GM18873 (cell line): ENCODE data around the gene CEACAM7.
"Not testable (repeated sequence)": the region's sequence is repeated elsewhere in the genome, so short reads cannot be mapped to it uniquely, and the experiment has no call there.

Source experiments
- ATAC-seq: cut with Tn5 transposase; IDR thresholded peaks from one replicate; pipeline ENCODE4 v1.9.1; 2021; ENCODE audit warnings: mild to moderate bottlenecking, moderate library complexity, moderate number of reproducible peaks; ENCODE audit not compliant: unreplicated experiment, low FRiP score

Gene CEACAM7

GRCh38 chr19:41688098-41688497 is at the start of gene CEACAM7:
CEACAM7 (minus strand) TSS chr19:41688270; CDS start chr19:41688165, 105 bp downstream.
- ATAC-seq = no peak

- ATAC-seq = no peak
Observed at GRCh38 chr19:41735071-41735600, 47.1 kb upstream of the CEACAM7 start.

- ATAC-seq = no peak
Observed at GRCh38 chr19:41734585-41734984, 46.5 kb upstream of the CEACAM7 start.

- ATAC-seq = no peak
Observed at GRCh38 chr19:41734156-41734555, 46.1 kb upstream of the CEACAM7 start.

GRCh38 chr19:41726493-41726892 is 38.4 kb upstream of the CEACAM7 start:
- no peak for ATAC-seq

- ATAC-seq = no peak
Observed at GRCh38 chr19:41720103-41720502, 32.0 kb upstream of the CEACAM7 start.

- ATAC-seq = no peak
Observed at GRCh38 chr19:41718761-41719160, 30.7 kb upstream of the CEACAM7 start.

GRCh38 chr19:41714598-41714997 is 26.5 kb upstream of the CEACAM7 start:
- no peak for ATAC-seq

GRCh38 chr19:41711376-41712261 is 23.5 kb upstream of the CEACAM7 start:
- ATAC-seq = no peak

- ATAC-seq = no peak
Observed at GRCh38 chr19:41709951-41710645, 22.0 kb upstream of the CEACAM7 start.

- ATAC-seq = not testable (repeated sequence)
Observed at GRCh38 chr19:41709516-41709915, 21.4 kb upstream of the CEACAM7 start.

GRCh38 chr19:41708481-41708880 is 20.4 kb upstream of the CEACAM7 start, which contains the start of gene CEACAM5:
CEACAM5 (plus strand) TSS chr19:41708626; CDS start chr19:41708732, 106 bp downstream.
- ATAC-seq = no peak

- ATAC-seq = no peak
Observed at GRCh38 chr19:41707871-41708371, 19.9 kb upstream of the CEACAM7 start.

GRCh38 chr19:41707502-41707812 is 19.4 kb upstream of the CEACAM7 start:
- no peak for ATAC-seq

- ATAC-seq = no peak
Observed at GRCh38 chr19:41706741-41707501, 18.9 kb upstream of the CEACAM7 start.

GRCh38 chr19:41705393-41706174 is 17.5 kb upstream of the CEACAM7 start:
- ATAC-seq = no peak

GRCh38 chr19:41703602-41704293 is 15.7 kb upstream of the CEACAM7 start:
- ATAC-seq = no peak

GRCh38 chr19:41702171-41702651 is 14.1 kb upstream of the CEACAM7 start:
- ATAC-seq = no peak
